Astrocyte of the cerebellum (primary cell): ENCODE data around the gene GABARAP.

Experiments
- DNase-seq: peaks from one replicate; pipeline ENCODE4 v3.0.0-alpha.2; 2011; ENCODE audit warnings: low read depth
- H3K4me3 ChIP-seq: 2 replicates; pipeline ENCODE4 v1.5.1; 2011; ENCODE audit warnings: mild to moderate bottlenecking, low read depth, low read length, moderate library complexity
- in situ Hi-C: cut with HindIII; loops from 2 replicates; pipeline ENCODE4 v1.10.0; 2017; ENCODE audit warnings: low sequenced_read_pairs
- TF ChIP-seq, protein P1 (sequence below): IDR thresholded peaks from 2 replicates; pipeline ENCODE4 v1.5.1; 2012; ENCODE audit warnings: low read length, low read depth, moderate library complexity, mild to moderate bottlenecking; ENCODE audit errors: missing control alignments

Gene GABARAP

GRCh38 chr17:7214300-7215135, 27.7 kb downstream of the GABARAP start:
- in situ Hi-C loops = no loop called here
- peak; percentile 95 for DNase-seq

GRCh38 chr17:7213895-7214299, 28.4 kb downstream of the GABARAP start:
- TF ChIP-seq, protein P1, sequence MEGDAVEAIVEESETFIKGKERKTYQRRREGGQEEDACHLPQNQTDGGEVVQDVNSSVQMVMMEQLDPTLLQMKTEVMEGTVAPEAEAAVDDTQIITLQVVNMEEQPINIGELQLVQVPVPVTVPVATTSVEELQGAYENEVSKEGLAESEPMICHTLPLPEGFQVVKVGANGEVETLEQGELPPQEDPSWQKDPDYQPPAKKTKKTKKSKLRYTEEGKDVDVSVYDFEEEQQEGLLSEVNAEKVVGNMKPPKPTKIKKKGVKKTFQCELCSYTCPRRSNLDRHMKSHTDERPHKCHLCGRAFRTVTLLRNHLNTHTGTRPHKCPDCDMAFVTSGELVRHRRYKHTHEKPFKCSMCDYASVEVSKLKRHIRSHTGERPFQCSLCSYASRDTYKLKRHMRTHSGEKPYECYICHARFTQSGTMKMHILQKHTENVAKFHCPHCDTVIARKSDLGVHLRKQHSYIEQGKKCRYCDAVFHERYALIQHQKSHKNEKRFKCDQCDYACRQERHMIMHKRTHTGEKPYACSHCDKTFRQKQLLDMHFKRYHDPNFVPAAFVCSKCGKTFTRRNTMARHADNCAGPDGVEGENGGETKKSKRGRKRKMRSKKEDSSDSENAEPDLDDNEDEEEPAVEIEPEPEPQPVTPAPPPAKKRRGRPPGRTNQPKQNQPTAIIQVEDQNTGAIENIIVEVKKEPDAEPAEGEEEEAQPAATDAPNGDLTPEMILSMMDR = peak; percentile 70
- H3K4me3 ChIP-seq = peak overlapping the region; percentile 53
- peak; percentile 49 for DNase-seq
- in situ Hi-C loops = no loop called here

More at GRCh38 chr17:7214300-7215135, 27.7 kb downstream of the GABARAP start:
- peak overlapping the region; percentile 53 for H3K4me3 ChIP-seq
- TF ChIP-seq, protein P1 = peak; percentile 65

DNA sequence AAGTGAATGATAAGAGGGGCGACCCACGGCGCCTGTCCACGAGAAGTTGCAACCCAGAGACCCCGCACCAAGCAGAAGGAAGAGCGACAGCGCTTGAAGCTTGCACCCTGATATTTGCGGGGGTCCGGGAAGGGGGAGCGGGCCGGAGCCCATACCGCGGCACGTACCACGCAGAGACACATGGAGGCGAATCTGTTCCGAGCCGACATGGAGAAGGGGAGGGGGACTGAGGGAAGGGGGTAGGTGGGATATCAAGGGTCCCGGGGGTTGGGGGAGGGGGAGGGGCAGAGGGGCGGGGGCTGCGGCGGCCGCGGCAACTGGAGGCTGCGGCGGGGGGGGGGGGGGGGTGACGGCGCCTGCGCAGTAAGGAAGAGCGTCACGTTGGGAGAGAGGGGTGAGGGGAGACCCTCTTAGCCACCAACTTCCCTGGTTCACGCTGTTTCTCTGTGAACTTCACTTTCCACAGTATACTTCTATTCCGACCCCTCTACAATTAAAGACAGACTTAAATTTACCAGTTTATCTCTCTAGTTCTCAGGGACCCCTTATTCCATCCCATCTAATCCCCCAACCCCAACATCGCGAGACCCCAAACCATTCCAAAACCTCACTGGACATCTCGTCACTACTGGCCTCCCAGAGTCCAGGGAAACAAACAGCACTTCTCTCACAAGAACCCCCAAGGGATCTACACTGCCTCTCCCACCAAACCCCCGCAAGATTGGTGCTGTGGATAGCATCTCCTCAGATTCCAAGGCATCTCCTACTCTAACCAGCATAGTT, 30.6 kb downstream of the GABARAP start:
- TF ChIP-seq, protein P1 = no peak
- in situ Hi-C loops = no loop called here
- peak overlapping the region; percentile 21 for H3K4me3 ChIP-seq
- DNase-seq = no peak

GRCh38 chr17:7208754-7209460, 33.3 kb downstream of the GABARAP start:
- no peak overlapping the region for H3K4me3 ChIP-seq
- no peak for DNase-seq
- in situ Hi-C loops = no loop called here
- TF ChIP-seq, protein P1 = no peak

DNA sequence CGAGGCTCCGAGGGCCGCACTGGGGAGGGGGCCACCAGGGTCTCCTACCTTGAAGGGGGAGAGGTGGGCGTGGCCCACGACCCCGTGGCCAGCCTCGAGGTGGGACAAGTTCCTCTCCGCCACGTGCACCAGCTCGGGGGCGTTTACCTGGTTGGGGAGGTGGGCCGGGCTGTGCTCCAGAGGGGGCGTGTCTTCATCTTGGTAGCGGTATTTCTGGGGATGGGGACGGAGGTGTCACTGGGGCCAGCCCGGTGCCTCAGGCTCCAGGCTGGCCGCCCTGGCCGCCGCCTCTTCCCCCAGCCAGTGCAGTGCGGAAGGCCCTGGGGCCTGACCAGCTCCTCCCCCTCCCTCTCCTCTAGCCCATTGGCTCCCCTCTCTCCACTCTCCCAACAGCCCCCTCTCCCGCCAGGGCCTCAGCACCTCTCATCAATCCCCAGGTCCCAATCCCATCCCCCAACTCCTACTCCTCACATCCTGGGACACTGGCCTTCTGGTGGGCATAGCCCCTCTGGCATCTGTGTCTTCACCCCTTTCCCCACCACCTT, 34.1 kb downstream of the GABARAP start:
- in situ Hi-C loops = no loop called here
- TF ChIP-seq, protein P1 = no peak
- H3K4me3 ChIP-seq = no peak overlapping the region
- DNase-seq = no peak
